ENCODE data around the gene GNAI3.

- no peak for TF ChIP-seq CTCF (IDR thresholded peaks at IDR 0.05; ENCODE audit: insufficient read depth, low read length, poor library complexity, severe bottlenecking)
- TF ChIP-seq EZH2phosphoT487 (conservative IDR thresholded peaks at IDR 0.05; ENCODE audit: low read length) = no peak
Measured at GRCh38 chr1:109619576-109620400, 71.4 kb downstream of the GNAI3 start, which contains the start of the genes AMPD2 and GNAT2.

Measured in SU-DHL-6 (cell line).